IPS DF 4.7 (cell line): ENCODE data around the gene XRCC1.
A peak's percentile ranks its signal among the peaks of the same experiment; 100 is the strongest.

Experiments used
- DNase-seq: peaks from one replicate; pipeline ENCODE4 v3.0.0-alpha.2; 2013; ENCODE audit warnings: low spot score; ENCODE audit errors: extremely low read depth

XRCC1 gene, protein sequence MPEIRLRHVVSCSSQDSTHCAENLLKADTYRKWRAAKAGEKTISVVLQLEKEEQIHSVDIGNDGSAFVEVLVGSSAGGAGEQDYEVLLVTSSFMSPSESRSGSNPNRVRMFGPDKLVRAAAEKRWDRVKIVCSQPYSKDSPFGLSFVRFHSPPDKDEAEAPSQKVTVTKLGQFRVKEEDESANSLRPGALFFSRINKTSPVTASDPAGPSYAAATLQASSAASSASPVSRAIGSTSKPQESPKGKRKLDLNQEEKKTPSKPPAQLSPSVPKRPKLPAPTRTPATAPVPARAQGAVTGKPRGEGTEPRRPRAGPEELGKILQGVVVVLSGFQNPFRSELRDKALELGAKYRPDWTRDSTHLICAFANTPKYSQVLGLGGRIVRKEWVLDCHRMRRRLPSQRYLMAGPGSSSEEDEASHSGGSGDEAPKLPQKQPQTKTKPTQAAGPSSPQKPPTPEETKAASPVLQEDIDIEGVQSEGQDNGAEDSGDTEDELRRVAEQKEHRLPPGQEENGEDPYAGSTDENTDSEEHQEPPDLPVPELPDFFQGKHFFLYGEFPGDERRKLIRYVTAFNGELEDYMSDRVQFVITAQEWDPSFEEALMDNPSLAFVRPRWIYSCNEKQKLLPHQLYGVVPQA

GRCh38 chr19:43575156-43575950 is at the start of gene XRCC1, which contains the start of gene PINLYP:
TSS of gene XRCC1 (minus strand) at chr19:43575527. CDS start at chr19:43575458, 69 bp downstream.
TSS of gene PINLYP (plus strand) at chr19:43575801. CDS start at chr19:43577192, 1,391 bp downstream.
- peak; percentile 94 for DNase-seq

DNA sequence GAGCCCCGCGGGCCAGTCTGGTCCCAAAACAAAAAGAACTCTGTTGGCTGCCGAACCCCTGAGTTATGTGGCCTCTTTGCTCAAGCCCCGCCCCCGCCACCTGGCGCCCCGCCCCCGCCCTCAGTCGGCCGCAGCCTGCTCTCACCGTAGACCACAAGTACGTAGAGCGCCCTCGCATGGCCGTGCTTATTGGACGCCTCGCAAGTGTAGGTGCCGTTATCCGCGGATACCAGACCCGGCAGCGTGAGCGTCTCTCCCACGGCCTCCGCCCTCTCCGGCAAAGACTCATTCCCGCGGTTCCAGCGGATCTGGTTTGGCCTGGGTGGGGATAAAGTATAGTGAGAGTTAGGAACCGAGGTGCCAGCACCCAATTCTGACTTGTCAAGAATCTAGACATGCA is 49.6 kb upstream of the XRCC1 start:
- no peak for DNase-seq

DNA sequence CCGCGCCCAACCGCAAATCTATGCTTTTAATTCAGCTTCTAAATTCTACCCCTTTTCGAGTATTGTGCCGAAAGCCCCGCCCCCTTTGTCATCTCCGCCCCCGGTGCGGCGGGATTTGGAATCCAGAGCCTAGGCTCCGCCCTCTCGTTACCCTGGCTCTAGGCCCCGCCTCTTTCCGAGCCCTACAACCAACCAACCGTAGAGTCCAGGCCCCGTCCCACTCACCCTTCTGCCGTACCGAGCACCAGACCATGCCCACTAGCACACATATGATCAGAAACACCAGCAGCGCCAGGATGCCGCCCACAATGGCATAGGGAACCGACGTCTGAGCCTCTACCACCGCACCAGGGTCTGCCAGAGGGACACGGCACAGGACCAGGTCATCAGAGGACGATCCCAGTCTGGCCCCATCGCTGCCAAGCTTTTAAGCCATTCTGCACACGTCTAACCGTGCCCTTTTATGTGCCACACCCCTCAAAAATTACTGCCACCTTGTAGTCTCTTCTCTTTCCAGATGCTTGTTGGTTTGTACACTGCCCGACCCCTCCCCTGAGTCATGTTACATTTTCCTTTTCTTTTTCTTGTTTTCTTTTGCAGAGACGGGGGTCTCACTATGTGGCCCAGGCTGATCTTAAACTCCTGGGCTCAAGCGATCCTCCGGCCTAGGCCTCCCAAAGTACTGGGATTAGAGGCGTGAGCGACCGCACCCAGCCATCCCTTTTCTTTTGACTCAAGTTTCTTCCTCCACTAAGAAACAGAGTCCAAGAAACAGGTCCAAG is 48.8 kb upstream of the XRCC1 start:
- no peak for DNase-seq

DNA sequence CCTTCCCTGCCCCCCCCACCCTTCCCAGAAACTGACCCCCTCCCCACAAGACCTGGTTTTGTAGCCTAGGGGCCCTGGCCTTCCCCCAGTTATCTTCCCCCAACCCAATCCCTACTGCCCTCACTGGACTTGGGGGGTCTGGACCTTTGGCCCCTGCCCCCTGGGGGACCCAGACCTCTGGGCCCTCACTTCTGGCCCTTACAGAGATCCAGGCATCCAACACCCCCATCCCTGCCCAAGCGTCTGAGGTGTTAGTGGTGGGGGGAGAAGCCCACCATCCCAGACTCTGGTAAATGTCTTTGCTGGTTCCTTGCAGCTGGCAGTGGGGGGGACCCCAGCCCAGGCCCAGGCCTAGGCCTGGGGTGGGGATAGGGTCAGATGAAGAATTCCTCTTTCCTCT is 47.6 kb upstream of the XRCC1 start:
- no peak for DNase-seq

DNA sequence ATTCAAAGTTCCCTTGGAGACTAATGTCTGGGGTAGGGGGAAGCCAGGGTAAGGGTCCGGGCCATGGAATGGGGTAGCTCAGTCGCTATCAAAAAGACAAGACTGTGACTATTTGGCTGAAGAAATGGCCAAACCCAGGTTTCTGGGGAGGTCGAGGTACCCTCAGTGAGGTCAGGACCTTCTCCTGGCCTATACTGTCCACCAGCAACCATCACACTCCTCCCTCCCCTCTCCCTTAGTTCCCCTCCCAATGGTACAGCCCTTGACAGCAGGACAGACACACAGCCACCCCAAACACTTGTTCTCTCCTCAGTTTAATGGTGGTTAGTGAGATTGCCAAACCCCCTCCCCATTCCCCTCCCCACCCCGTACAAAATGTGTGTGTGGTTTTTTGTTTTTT is 46.7 kb upstream of the XRCC1 start:
- no peak for DNase-seq

DNA sequence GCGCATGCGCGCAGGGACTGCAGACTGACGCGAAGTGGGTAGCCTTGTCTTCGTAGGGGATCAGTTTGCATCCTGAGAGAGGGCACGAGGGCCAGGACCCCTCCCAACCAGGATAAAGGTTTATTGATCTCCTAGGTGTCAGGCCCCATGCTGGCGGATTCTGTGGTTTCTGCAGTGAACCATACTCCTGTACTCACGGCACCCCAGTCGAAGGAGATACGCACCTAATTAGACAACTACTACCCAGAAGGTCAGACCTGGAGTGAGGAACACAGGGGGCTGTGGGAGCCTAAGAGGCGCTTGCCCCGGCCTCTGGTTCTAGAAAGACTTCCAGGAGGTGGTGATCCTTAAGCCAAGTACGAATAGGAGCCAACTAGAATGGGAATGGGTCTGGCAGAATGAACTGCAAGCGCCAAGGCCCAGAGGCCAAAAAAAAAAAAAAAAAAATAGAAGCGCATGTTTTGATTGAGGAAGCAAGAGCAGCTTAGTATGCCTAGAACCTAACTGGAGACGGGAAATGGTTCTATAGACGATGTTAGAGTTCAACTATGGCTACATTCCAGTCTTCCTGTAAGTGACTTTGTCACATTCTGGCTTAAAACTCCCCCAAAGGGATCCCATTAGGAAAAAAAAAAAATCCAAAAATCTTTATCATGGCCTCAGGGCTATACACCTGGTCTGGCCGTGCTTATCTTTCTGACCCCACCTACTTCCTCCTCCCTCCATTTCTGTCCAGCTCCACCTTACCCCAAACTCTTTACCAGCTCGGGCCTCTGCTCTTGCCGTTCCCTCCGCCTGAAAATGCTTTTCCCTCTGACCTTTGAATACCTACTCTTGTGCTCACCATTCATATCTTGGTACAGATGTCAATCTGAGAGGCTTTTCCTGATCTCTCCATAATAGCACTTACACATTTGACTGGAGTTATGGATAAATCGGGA is 45.0 kb upstream of the XRCC1 start:
- no peak for DNase-seq

GRCh38 chr19:43619262-43620060 is 44.1 kb upstream of the XRCC1 start, which contains the start of gene ZNF428:
TSS of gene ZNF428 (minus strand) at chr19:43619629. CDS start at chr19:43614304, 5,325 bp downstream.
- DNase-seq: no peak

GRCh38 chr19:43618921-43619261 is 43.6 kb upstream of the XRCC1 start:
- DNase-seq: no peak

GRCh38 chr19:43616954-43617353 is 41.6 kb upstream of the XRCC1 start:
- no peak for DNase-seq

GRCh38 chr19:43616306-43616705 is 41.0 kb upstream of the XRCC1 start:
- DNase-seq: no peak

GRCh38 chr19:43612374-43612773 is 37.0 kb upstream of the XRCC1 start:
- no peak for DNase-seq

DNA sequence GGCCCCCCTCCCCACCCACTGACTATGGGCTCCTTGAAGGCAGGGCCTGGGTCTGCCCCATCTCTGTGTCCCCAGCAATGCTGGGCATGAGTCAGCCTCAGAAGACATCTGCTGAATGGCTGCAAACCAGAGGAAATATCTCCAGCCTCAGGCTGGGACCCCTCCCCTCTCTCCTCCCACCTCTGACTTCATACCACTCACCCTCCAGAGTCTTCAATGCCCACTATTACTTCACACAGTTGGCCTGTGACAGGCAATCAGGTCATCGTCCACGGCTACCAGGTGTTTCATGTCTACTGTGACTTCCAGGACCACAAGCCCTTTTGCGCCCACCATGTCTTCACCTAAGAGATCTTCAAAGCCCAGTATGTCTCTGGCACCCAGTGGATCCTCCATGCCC is 36.5 kb upstream of the XRCC1 start, which contains the start of gene SRRM5:
TSS of gene SRRM5 (plus strand) at position 301 of the 400 bp plus-strand sequence. CDS start at position 335, 34 bp downstream.
- DNase-seq: no peak

DNA sequence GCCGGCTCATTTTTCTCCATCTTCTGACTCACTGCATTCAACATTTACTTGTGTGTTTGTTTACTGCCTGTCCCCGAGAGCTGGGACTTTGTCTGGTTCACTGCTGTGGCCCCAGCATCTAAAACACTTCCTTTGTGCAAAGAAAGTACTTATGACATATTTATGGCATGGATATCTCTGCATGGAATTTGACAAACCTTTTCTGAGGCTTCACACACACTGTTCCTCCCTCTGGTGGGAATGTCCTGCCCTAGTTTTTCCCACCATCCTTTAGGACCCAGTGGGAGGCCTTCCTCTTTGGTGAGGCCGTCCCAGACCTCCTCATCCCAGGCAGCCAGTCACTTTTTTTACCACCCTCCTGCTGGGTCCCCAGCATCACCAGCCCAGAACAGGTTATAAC is 35.2 kb upstream of the XRCC1 start:
- no peak for DNase-seq

GRCh38 chr19:43609872-43610271 is 34.5 kb upstream of the XRCC1 start:
- DNase-seq: no peak

- DNase-seq: no peak
Measured at GRCh38 chr19:43607238-43608205, 32.2 kb upstream of the XRCC1 start.

- DNase-seq: no peak
Measured at GRCh38 chr19:43606569-43607229, 31.4 kb upstream of the XRCC1 start.

DNA sequence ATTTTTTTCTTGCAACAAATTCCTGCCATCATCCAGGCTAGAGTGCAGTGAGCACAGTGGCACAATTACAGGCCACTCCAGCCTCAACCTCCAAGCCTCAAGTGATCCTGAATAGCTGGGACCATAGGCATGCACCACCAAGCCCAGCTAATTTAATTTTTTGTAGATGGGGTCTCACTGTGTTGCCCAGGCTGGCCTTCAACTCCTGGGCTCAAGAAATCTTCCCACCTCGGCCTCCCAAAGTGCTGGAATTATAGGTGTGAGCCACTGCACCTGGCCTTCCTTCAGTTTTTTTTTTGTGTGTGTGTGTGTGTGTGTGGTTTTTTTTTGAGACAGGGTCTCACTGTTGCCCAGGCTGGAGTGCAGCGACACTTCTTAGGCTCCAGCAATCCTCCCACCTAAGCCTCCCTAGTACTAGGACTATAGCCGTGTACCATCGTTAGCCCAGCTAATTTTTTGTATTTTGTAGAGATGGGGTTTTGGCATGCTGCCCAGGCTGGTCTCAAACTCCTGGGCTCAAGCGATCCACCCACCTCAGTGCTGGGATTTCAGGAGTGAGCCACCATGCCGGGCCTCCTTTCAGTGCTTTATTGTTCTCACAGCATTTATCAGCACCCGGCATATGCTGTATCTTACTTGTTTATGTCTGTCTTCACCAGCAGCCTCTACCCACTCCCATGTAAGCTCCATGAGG is 30.7 kb upstream of the XRCC1 start:
- DNase-seq: no peak
